GM18519 (cell line): ENCODE results near the gene SET.

ENCODE experiments used
- ATAC-seq: cut with Tn5 transposase; IDR thresholded peaks from one replicate; pipeline ENCODE4 v1.9.1; 2021; ENCODE audit warnings: mild to moderate bottlenecking, moderate library complexity; ENCODE audit not compliant: unreplicated experiment, low FRiP score

Gene SET

DNA sequence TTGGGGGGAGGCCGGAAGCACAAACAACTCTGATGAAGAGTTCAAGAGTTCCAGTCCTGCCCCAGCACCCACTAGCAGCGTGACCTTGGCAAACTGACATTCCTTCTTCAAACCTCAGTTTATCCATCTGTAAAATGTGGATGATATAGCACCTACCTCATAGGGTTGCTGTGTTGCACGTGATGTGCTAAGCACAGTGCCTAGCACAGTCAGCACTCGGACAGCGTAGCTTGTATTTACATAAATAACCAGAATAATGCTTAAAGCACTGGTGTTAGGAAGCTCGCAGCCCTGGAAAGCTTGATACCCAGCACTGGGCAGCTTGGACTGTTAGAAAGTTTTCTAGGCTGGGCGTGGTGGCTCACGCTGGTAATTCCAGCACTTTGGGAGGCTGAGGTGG, 18.4 kb downstream of the SET start:
- no peak for ATAC-seq

DNA sequence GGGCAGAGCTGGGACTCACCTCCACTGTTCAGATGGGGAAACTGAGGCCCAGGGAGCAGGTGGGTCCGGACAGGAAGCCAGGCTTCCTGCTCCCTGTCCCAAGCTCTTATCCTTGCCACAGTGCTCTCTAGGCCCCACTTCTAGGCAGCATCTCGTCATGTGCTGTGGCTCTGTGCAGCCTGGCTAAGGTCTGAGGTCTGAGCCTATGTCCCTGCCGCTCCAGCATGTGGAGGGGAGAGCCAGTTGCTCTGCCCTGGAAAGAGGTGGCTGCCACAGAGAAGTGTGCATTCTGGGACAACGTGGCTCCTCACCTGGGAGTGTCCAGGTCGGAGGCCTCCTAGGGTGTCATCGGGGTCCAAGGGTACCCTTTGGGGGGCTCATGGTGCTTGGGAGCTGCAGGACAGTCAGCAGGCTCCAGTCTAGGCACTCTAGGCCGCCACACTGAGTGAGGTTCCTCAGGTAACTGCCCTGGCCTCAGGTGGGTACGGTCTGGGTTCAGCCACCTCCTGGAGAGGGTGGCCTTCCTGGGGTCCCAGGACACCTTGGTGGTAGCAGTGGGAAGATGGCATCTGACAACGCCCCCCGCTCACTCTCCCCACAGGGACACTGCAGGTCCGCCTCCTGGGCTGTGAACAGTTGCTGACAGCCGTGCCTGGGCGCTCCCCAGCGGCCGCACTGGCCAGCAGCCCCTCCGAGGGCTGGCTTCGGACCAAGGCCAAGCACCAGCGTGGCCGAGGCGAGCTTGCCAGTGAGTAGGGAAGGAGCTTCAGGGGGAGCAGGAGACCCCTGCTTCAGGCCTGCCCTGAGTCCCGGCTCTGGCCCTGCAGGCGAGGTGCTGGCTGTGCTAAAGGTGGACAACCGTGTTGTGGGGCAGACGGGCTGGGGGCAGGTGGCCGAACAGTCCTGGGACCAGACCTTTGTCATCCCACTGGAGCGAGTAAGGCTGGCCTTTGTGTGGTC, 23.7 kb downstream of the SET start:
- ATAC-seq, result no peak

DNA sequence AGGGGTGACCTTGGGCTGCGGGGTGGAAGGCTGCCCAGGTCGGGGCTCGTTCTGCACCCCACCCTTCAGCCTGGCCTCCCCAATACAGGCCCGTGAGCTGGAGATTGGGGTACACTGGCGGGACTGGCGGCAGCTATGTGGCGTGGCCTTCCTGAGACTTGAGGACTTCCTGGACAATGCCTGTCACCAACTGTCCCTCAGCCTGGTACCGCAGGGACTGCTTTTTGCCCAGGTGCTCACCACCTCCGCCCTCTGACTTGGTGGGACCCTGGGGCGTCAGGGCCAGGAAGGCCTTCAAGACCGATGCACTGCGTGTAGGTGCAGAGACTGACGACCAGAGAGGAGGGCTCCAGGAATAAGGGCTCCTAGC, 24.4 kb downstream of the SET start:
- ATAC-seq, result no peak

DNA sequence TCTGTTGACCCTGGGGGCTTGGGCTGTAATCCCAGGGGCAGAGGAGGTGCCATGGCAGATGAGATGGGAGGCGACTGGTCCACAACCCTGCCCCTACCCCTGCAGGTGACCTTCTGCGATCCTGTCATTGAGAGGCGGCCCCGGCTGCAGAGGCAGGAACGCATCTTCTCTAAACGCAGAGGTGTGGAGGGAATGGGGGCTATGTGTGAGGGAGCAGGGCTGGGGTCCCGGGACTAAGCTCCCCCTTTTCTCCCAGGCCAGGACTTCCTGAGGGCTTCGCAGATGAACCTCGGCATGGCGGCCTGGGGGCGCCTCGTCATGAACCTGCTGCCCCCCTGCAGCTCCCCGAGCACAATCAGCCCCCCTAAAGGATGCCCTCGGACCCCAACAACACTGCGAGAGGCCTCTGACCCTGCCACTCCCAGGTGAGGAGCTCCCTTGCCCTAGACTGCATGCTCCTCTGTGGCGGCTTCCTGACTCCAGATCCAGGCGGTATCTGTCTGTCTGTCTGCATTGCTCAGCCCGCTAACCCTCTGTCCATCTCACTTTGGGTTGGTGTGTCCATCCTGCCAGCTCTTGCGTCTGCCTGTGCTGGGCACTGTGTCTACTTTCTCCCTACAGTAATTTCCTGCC, 25.0 kb downstream of the SET start:
- ATAC-seq, result no peak

DNA sequence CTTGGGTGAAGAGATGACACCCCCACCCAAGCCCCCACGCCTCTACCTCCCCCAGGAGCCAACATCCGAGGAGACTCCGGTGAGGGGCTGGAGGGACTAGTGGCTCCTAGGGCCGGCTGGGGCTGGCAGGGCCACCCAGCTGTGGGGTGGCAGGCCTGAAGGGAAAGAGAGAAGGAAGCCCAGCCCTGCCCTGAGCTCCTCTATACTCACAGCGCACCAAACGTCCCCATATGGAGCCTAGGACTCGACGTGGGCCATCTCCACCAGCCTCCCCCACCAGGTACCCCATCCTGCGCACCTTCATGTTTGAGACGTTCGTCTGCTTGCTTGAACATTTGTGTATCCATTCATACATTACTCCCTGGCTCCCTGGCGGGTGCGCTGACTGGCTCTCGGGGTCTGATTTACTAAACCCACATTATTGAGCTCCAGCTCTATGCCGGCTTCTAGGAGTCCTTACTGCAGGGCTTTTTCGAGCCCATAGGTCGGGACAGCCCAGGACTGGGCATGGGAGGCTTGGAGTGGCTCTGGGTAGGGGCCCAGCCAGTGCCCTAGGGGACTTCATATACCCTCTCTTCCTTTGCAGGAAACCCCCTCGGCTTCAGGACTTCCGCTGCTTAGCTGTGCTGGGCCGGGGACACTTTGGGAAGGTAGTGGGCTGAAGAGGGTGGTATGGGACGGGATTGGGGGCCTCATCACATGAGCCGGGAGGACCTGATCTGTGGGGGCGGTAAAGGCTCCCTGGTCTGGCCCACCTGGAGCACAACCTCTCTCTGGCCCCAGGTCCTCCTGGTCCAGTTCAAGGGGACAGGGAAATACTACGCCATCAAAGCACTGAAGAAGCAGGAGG, 25.8 kb downstream of the SET start:
- no peak for ATAC-seq

DNA sequence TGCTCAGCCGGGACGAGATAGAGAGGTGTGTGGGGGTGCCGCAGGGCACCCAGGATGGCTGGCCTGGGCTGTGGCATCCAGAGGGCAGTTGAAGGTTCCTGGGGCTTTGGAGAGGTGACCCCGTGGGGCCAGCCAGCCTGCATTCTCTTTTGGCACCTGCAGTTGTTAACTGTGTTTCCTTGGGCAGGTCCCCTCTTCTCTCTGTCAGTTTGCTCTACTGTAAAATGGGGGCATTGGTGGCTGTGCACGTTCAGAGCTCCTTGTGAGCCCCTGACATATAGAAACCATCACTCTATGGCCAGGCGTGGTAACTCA, 26.4 kb downstream of the SET start:
- no peak for ATAC-seq

DNA sequence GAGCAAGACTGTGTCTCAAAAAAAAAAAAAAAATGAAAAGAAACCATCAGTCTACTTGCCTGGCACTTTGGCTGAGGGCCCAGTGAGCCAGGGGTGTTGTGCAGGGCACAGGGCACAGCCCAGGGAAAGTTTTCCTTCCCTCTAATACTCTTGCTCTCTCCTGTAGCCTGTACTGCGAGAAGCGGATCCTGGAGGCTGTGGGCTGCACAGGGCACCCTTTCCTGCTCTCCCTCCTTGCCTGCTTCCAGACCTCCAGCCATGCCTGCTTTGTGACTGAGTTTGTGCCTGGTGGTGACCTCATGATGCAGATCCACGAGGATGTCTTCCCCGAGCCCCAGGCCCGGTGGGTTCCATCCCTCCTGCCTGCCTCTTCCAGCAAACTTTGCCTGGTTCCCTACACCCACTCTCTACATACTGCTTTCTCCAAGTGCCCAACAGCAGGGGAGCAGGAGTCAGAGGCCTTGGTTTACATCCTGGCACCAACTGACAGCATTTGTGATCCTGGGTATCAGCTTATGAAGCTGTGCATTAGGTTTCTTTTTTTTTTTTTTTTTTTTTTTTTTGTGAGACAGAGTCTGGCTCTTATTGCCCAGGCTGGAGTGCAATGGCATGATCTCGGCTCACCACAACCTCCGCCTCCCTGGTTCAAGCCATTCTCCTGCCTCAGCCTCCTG, 27.7 kb downstream of the SET start:
- no peak for ATAC-seq

DNA sequence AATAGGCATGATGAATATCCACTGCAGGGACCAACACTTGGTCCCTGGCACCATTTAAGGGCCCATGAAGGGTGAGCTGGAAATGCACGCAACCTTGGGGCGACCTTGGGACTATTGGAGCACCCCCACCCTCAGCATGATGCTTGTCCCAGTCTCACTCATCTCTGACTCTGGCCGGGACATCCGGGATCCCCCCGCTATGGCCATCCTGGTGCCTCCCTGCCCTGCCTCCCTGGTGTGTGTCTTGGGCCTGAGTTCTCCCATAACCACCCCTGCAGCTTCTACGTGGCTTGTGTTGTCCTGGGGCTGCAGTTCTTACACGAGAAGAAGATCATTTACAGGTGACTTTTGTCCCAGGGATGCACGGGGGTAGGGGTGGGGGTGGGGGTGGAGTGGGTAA, 29.0 kb downstream of the SET start:
- no peak for ATAC-seq

DNA sequence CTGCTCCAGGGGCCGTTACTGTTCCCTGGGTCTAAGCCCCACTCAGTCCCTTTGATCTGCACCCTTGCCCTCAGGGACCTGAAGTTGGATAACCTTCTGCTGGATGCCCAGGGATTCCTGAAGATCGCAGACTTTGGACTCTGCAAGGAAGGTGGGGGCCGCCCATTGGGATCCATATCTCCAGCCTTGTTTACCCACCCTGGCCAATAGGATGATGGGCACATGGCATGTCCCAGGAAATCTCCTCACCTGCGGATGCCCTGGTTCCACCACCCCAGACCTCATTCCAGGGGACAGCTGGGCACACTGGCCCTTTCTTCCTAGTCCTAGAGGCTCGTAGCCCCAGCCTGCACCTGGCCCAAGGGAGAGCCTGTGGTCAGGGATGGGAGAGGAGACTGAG, 29.5 kb downstream of the SET start:
- ATAC-seq, result no peak

DNA sequence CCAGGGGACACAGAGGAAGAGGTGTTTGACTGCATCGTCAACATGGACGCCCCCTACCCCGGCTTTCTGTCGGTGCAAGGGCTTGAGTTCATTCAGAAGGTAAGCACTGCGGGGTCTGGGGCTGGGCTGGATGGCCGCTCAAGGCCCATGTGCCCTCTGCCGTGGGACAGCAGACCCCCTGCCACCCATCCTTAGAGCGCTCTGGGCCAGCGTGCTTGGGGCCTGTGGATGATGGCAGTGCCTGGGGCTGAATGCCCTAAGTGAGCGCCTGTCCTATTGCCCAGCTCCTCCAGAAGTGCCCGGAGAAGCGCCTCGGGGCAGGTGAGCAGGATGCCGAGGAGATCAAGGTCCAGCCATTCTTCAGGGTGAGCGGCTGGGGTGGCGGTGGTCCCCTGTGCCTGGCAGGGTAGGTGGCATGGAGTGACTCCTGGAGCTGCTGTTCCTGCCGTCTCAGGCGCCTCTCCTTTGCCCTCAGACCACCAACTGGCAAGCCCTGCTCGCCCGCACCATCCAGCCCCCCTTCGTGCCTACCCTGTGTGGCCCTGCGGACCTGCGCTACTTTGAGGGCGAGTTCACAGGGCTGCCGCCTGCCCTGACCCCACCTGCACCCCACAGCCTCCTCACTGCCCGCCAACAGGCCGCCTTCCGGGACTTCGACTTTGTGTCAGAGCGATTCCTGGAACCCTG, 31.0 kb downstream of the SET start:
- no peak for ATAC-seq

DNA sequence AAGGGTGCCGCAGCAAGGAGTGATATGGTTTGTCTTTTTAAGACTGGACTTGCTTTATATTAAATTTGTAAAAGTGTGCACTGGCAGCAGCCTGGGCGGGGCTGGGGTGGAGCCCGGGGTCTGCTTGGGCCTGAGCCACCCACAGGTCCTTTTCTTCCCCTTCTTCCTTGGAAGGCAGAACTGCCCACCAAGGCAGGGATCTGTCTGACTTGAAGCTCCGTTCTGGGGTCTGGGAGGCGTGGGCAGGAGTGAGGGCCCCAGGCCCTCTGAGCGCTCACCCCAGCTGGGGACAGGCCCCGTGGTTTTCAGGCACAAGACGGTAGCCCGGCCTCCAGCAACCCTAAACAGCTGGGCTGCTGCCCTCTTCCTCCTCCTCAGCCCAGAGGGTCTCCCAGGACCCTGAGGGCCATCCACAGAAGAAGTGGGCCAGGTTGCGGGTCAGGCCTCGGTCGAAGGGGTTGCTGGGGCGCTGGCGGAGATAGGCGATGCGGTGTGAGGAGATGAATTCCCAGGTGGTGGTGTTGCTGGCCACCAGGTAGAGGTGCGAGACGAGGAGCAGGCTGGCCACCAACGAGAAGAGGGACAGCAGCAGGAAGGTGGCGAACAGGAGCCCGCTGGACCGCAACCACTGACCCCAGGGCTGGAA, 31.9 kb downstream of the SET start:
- ATAC-seq, result no peak

DNA sequence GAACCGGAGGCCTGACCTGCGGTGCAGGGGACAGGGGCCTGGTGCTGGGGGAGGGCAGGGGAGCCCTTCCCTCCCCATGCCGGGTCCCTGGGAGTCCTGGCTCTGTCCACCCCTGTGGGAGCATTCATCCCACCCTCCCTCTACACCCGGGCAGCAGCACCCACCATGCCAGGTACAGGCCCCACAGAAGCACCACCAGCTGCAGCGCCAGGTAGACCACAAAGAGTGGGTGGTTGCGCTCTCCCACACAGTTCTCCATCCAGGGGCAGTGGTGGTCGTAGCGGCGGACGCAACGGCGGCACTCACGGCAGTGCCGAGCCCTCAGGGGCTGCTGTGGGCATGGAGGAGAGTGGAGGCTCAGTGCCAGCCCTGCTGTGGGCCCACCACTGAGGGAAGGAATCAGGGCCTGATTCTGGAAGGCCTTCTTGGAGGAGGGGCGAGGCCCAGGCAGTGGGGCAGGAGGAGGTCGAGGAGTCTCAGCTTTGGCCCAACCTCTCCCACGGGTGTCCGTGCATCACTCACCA, 32.5 kb downstream of the SET start:
- no peak for ATAC-seq

DNA sequence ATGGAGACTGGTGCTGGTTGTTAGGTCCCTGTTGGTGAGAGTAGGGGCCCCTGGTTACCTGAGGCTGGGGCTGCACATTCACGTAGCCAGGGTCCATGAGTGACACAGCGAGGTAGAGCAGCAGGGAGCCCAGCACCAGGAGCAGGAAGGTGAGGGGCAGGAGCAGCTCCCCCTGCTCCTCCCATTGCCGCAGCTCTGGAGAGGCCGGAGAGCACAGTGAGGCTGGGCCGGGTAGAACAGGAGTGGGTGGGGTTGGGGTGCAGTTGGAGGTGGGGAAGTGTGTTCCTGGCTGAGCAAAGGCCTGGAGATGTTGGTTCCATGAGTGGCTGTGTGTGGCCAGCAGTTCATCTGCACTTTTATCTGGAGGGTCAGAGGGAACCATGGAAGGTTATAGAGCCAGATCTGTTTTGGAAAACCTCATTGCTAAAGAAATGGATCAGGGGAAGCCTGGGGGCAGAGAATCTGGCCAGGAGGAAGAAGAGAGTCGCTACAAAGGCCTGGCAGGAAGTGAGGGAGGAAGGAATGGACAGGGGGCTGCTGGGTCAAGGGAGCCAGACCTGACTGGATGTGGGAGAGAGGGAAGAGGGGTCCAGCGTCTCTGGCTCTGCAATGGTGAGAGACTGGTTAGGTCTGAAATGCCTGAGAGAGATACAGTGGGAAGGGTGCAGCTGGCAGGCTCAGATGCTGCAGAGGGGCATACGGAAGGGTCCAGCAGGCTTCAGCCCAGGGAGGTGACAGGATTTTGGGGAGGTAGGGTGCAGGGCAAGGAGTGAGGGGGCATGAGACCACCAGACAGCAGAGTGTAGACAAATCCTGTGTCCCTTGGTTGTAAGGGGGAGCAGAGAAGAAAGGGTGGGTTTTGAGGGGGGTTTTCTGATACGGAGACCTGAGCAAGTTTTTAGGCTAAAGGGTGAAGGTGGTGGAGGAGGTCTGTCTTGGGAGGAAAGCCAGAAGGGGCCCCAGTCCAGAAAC, 33.6 kb downstream of the SET start:
- no peak for ATAC-seq

DNA sequence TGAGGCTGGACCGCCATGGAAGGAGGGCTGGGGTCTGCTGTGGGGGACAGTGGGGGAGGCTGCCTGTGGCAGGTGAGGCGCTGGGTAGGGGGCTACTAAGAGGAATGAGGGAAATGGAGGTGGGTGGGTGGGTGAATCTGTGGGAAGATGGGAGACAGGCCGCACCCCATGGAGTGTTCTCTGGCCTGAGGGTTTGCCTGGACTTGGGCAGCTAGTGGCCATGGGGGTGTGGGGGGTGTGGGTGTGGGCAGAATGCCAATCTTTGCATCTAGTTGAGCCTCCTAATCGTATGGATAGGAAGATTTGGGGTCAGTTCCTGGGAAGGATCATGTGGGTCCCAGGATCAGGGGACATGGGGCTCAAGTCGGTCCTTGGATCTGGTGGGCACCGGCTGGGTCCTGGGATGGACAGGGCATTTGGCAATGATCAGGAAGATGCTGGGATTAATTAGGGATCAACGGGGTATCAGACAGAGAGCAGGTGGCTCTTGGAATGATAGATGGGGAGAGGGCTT, 34.4 kb downstream of the SET start:
- ATAC-seq, result no peak

DNA sequence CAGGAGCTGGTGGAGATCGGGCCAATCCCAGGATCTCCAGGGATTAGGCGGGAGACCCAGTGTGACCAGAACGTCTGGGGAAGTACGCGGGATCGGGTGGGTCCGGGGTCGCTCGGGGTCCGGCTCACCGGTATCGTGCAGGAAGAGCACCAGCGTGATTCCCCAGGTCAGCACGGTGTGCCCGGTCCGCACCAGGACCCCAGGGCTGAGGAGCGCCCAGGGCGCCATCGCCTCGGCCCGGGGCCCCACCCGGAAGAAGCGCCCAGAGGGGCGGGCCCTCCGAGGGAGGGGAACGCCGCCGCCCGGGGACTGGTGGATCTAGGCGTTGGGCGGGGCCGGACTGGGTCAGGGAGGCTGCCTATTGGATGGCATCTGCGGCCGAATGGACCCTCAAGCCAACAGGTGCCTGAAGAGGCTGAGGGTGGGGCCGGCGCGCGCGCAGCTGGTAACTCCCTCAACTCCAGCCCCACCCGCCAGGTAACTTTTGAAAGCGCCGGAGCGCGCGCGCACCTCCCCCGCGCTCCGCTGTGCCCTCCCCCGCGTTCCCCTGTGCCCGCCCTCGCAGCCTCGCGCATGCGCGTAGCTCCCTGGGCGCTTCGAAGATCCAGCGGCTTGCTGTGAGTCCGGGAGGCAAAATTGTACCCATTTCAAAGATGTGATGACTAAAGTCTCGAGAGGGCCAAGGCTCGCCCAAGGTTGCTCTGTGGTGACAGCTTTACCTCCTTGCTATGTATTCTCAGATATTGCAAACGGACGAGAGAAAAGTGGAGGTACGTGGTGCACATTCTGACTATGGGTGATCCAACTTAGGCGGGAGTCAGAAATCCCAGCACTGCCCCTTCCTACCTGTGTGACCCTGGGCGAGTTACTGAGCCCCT, 35.1 kb downstream of the SET start, which contains the start of gene ZDHHC12:
ZDHHC12 (minus strand) TSS at position 262 of the 878 bp plus-strand sequence; CDS start at position 228, 34 bp downstream.
- ATAC-seq, result peak; percentile 81

DNA sequence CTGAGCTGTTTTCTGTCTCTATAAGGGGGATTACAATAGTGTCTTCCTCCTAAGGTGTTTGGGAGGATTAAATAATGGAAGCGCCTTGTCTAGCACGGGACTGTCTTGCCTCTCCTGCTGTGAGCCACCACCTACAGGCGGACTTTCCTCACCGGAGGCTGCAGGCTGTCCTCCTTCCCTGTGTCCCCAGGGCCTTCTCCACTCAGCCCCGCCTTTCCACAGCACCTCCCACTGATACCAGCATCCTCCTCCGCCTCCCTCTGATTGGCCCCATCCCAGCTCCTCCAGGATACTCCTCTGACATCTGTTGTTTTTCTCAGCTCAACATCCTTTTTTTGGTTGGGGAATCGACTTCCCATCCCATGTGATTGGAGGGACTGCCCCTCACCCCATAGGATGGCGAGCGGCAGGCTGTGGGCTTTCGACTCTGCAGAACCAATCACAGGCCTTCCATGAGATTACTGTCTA, 35.8 kb downstream of the SET start:
- no peak for ATAC-seq
